ENCODE measurements around the gene PSMA6. TPM values are rescaled to one million over a fixed set of nuclear protein-coding genes. Genes with fewer than 3 reads are reported as not detected.
"Not testable (repeated sequence)": the region's sequence is repeated elsewhere in the genome, so short reads cannot be mapped to it uniquely, and the experiment has no call there.

Gene PSMA6
- total RNA-seq, 1 experiment from 2014 or later: 297 TPM

DNA sequence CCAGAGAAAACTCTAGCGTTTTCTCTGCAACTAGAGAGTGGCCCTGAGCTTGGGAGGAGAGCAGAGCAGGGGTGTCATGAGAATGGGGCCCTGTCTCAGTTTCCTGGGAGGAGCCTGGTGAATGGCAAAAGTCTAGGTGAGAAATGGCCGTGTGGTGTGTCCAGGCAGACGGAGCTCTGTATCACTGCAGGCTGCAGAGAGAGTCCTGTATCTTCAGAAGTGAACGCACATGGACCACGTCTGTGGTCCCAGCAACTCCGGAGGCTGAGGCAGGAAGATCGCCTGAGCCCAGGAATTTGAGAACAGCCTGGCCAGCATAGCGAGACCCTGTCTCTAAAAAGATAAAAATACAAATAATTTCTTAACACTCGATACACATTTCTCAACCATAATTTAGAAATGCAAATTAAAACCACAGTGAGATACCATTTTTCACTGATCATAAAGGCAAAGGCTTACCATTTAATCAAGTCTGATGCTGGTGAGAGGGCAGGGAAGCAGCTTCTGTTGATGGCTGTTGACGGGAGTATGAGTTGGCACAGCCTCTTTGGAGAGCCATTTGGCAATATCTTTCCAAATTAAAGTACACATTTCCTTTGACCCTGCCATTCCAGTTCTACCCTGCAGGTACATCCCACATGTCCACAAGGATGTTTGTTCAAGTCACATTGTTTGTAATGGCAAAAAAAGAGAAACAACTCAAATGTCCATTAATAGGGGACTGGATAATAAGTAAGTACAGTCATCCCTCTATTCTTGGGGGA lies 61.4 kb downstream of the PSMA6 start:
- Mint-ChIP-seq H3K27ac (ENCODE audit: unreplicated experiment) (no peak overlapping the region), H3K4me1 (ENCODE audit: low read depth, unreplicated experiment) (peaks cover 44% of the 10 kb centered on the region), H3K4me3 (ENCODE audit: low read depth, unreplicated experiment) (no peak overlapping the region), H3K9me3 (ENCODE audit: low read depth, unreplicated experiment) (no peaks in the 10 kb centered on the region), H3K36me3 (ENCODE audit: insufficient read depth, unreplicated experiment) (peaks cover 16% of the 10 kb centered on the region), H3K27me3 (ENCODE audit: unreplicated experiment) (no peaks in the 10 kb centered on the region)
- DNase-seq: no peak
- CTCF ChIA-PET: interaction anchor here (0.9 kb wide), 1 partner anchor 12 kb away, joined by 4 read pairs; no protein-coding TSS in a partner anchor
- BruUV-seq (replicated peaks): no TSS peak
- no peak for TF ChIP-seq CTCF (IDR thresholded peaks at IDR 0.05; ENCODE audit: unreplicated experiment)
- intact Hi-C loops (cut with micrococcal nuclease; ENCODE audit: unreplicated experiment): no loop called here

DNA sequence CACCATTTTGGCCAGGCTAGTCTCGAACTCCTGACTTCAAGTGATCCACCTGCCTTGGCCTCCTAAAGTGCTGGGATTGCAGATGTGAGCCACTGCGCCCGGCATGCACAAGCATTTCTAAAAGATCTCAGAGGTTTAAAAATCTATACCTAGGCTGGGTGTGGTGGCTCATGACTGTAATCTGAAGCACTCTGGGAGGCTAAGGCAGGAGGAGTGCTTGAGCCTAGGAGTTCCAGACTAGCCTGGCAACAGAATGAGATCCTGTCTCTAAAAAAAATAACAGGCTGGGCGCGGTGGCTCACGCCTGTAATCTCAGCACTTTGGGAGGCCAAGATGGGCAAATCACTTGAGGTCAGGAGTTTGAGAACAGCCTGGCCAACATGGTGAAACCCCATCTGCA lies 63.1 kb downstream of the PSMA6 start:
- H3K27ac Mint-ChIP-seq (ENCODE audit: unreplicated experiment): not testable (repeated sequence)

GRCh38 chr14:35355981-35356841 lies 64.0 kb downstream of the PSMA6 start:
- CTCF ChIA-PET: interaction anchor here (0.8 to 1.4 kb wide), 3 partner anchors 9 to 47 kb away, joined by 3 to 8 read pairs (median 8); partner anchors contain the start of gene NFKBIA
- TF ChIP-seq CTCF (IDR thresholded peaks at IDR 0.05; ENCODE audit: unreplicated experiment): no peak
- peak; percentile 81 for DNase-seq
- intact Hi-C loops (cut with micrococcal nuclease; ENCODE audit: unreplicated experiment): loop anchor here (1.0 kb wide), 1 partner anchor 18 kb away; no protein-coding TSS in a partner anchor
- peaks cover 16% of the 10 kb centered on the region for H3K36me3 Mint-ChIP-seq (ENCODE audit: insufficient read depth, unreplicated experiment)
- peak overlapping the region; percentile 49 for H3K4me3 Mint-ChIP-seq (ENCODE audit: low read depth, unreplicated experiment)
- H3K9me3 Mint-ChIP-seq (ENCODE audit: low read depth, unreplicated experiment): no peaks in the 10 kb centered on the region
- H3K27ac Mint-ChIP-seq (ENCODE audit: unreplicated experiment): peak overlapping the region; percentile 94
- no peaks in the 10 kb centered on the region for H3K27me3 Mint-ChIP-seq (ENCODE audit: unreplicated experiment)
- BruUV-seq (replicated peaks): no TSS peak
- peaks cover 44% of the 10 kb centered on the region for H3K4me1 Mint-ChIP-seq (ENCODE audit: low read depth, unreplicated experiment)

More for the DNA sequence above, 63.1 kb downstream of the PSMA6 start:
- H3K4me3 Mint-ChIP-seq (ENCODE audit: low read depth, unreplicated experiment); BruUV-seq (replicated peaks); H3K9me3 Mint-ChIP-seq (ENCODE audit: low read depth, unreplicated experiment); H3K27me3 Mint-ChIP-seq (ENCODE audit: unreplicated experiment); intact Hi-C loops (cut with micrococcal nuclease; ENCODE audit: unreplicated experiment); DNase-seq; CTCF ChIA-PET: not testable (repeated sequence)
- peaks cover 16% of the 10 kb centered on the region for H3K36me3 Mint-ChIP-seq (ENCODE audit: insufficient read depth, unreplicated experiment)
- H3K4me1 Mint-ChIP-seq (ENCODE audit: low read depth, unreplicated experiment): peaks cover 44% of the 10 kb centered on the region

DNA sequence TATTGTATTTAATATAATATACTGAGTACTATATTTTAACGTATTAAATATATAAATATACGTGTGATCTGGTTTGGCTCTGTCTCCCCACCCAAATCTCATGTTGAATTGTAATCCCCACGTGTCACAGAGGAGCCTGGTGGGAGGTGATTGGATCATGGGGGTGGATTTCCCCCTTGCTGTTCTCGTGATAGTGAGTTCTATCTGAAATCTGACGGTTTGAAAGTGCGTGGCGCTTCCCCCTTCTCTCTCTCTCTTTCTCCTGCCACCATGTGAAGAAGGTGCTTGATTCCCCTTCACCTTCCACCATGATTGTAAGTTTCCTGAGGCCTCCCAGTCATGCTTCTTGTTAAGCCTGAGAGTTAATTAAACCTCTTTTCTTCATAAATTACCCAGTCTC lies 67.5 kb downstream of the PSMA6 start:
- Mint-ChIP-seq H3K4me1 (ENCODE audit: low read depth, unreplicated experiment) (peaks cover 29% of the 10 kb centered on the region), H3K36me3 (ENCODE audit: insufficient read depth, unreplicated experiment) (peaks cover 12% of the 10 kb centered on the region)
- CTCF ChIA-PET; H3K4me3 Mint-ChIP-seq (ENCODE audit: low read depth, unreplicated experiment); H3K27ac Mint-ChIP-seq (ENCODE audit: unreplicated experiment); BruUV-seq (replicated peaks); DNase-seq; H3K9me3 Mint-ChIP-seq (ENCODE audit: low read depth, unreplicated experiment); intact Hi-C loops (cut with micrococcal nuclease; ENCODE audit: unreplicated experiment); H3K27me3 Mint-ChIP-seq (ENCODE audit: unreplicated experiment): not testable (repeated sequence)

- no peak for DNase-seq
- BruUV-seq (replicated peaks): no TSS peak
- Mint-ChIP-seq H3K36me3 (ENCODE audit: insufficient read depth, unreplicated experiment) (peaks cover 7% of the 10 kb centered on the region), H3K9me3 (ENCODE audit: low read depth, unreplicated experiment) (no peaks in the 10 kb centered on the region), H3K4me1 (ENCODE audit: low read depth, unreplicated experiment) (peaks cover 30% of the 10 kb centered on the region), H3K27me3 (ENCODE audit: unreplicated experiment) (no peaks in the 10 kb centered on the region), H3K27ac (ENCODE audit: unreplicated experiment) (no peak overlapping the region), H3K4me3 (ENCODE audit: low read depth, unreplicated experiment) (no peak overlapping the region)
- CTCF ChIA-PET: interaction anchor here (0.7 kb wide), 1 partner anchor 14 kb away, joined by 4 read pairs; no protein-coding TSS in a partner anchor
- intact Hi-C loops (cut with micrococcal nuclease; ENCODE audit: unreplicated experiment): no loop called here
- TF ChIP-seq CTCF (IDR thresholded peaks at IDR 0.05; ENCODE audit: unreplicated experiment): no peak
These were observed 68.9 kb downstream of the PSMA6 start for GRCh38 chr14:35361141-35361480.

Data from Calu3 (cell line).